CD8-positive, alpha-beta memory T cell (primary cell): ENCODE results near the gene MGAT4B. TPM values are rescaled to one million over a fixed set of nuclear protein-coding genes. Genes with fewer than 3 reads are reported as not detected.

ENCODE experiments used
- CTCF ChIA-PET: fragments of 350-600 bp; sonication (Branson Sonifier 250); formaldehyde crosslinking; loops from one replicate; lab custom pipeline; 2021; ENCODE audit warnings: antibody characterized with exemption; lab: Charles Lee
- POLR2A ChIA-PET: fragments of 350-600 bp; sonication (Branson Sonifier 250); formaldehyde crosslinking; loops from one replicate; lab custom pipeline; 2021; ENCODE audit warnings: antibody characterized with exemption; lab: Charles Lee
- DNase-seq, 5 donors: peaks; one replicate each; pipeline versions ENCODE4 v3.0.0 to v3.0.0-alpha.2; 2020 to 2022; ENCODE audit warnings: mixed read lengths in 1 of 5
- H3K27ac ChIP-seq: one replicate; pipeline ENCODE4 v1.7.0; 2013; ENCODE audit warnings: low read depth, mild to moderate bottlenecking, low read length, moderate library complexity
- H3K27me3 ChIP-seq: 2 replicates; pipeline ENCODE4 v1.7.0; 2013; ENCODE audit warnings: low read length, mild to moderate bottlenecking; ENCODE audit not compliant: insufficient read depth, poor library complexity, severe bottlenecking
- H3K36me3 ChIP-seq: 2 replicates; pipeline ENCODE4 v1.7.0; 2013; ENCODE audit warnings: mild to moderate bottlenecking, low read length, moderate library complexity; ENCODE audit not compliant: insufficient read depth
- H3K4me1 ChIP-seq: 2 replicates; pipeline ENCODE4 v1.7.0; 2013; ENCODE audit warnings: mild to moderate bottlenecking, low read length, moderate library complexity; ENCODE audit not compliant: insufficient read depth
- H3K4me3 ChIP-seq: 2 replicates; pipeline ENCODE4 v1.7.0; 2013; ENCODE audit warnings: mild to moderate bottlenecking, low read length
- H3K9me3 ChIP-seq: 2 replicates; pipeline ENCODE4 v1.7.0; 2013; ENCODE audit warnings: mild to moderate bottlenecking, low read length
- H3K27ac Mint-ChIP-seq, 8 donors: one replicate each; pipeline ENCODE4 v1.8.0; 2020 to 2021; ENCODE audit warnings: mixed read lengths in 8 of 8, mild to moderate bottlenecking in 6 of 8, inconsistent platforms in 3 of 8, moderate library complexity in 3 of 8
- H3K27me3 Mint-ChIP-seq, 2 donors: one replicate each; pipeline ENCODE4 v1.8.0; 2020 to 2021; ENCODE audit warnings: mixed read lengths in 2 of 2, mild to moderate bottlenecking in 1 of 2, moderate library complexity in 1 of 2
- H3K36me3 Mint-ChIP-seq, 3 donors: one replicate each; pipeline ENCODE4 v1.8.0; 2020 to 2021; ENCODE audit warnings: mixed read lengths in 3 of 3, inconsistent platforms in 1 of 3, mild to moderate bottlenecking in 1 of 3
- H3K4me1 Mint-ChIP-seq, 3 donors: one replicate each; pipeline ENCODE4 v1.8.0; 2020 to 2021; ENCODE audit warnings: mixed read lengths in 3 of 3, inconsistent platforms in 1 of 3, mild to moderate bottlenecking in 1 of 3
- H3K4me3 Mint-ChIP-seq, 7 donors: one replicate each; pipeline ENCODE4 v1.8.0; 2020 to 2021; ENCODE audit warnings: mixed read lengths in 7 of 7, mild to moderate bottlenecking in 6 of 7, moderate library complexity in 4 of 7, inconsistent platforms in 2 of 7
- H3K9me3 Mint-ChIP-seq, 5 donors: one replicate each; pipeline ENCODE4 v1.8.0; 2020 to 2022; ENCODE audit warnings: mixed read lengths in 5 of 5, mild to moderate bottlenecking in 3 of 5, moderate library complexity in 2 of 5, inconsistent platforms in 1 of 5
- polyA plus RNA-seq: library from polyadenylated mRNA; unstranded; fragments of 300-500 nt; fragmentation: Illumina TruSeq; gene quantifications from one replicate; pipeline ENCODE4 v1.2.3, GENCODE V29; 2021
- total RNA-seq, 2 experiments: library from RNA; stranded (reverse); gene quantifications; one replicate each; pipeline ENCODE4 v1.2.3, GENCODE V29; 2021

MGAT4B gene
- total and polyA plus RNA-seq, 3 experiments from 2014 or later, result 21.0 to 103 (median 94.0) TPM

GRCh38 chr5:179804555-179804947 lies 2.1 kb downstream of the MGAT4B start:
- ChIA-PET POLR2A (no interaction called here), CTCF (no interaction called here)
- Histone ChIP-seq H3K27me3 (no peaks in the 10 kb centered on the region), H3K27ac (no peak overlapping the region), H3K4me1 (peaks cover 33% of the 10 kb centered on the region), H3K36me3 (no peaks in the 10 kb centered on the region), H3K9me3 (no peaks in the 10 kb centered on the region), H3K4me3 (peak overlapping the region; percentile 24)
- DNase-seq, result no peak
- peak overlapping the region; percentile 82 to 95 (median 86) for H3K4me3 Mint-ChIP-seq
- peaks cover 3 to 17% (median 3%) of the 10 kb centered on the region in 3 donors for H3K36me3 Mint-ChIP-seq
- peaks cover 0 to 4% (median 0%) of the 10 kb centered on the region in 5 donors for H3K9me3 Mint-ChIP-seq
- H3K27me3 Mint-ChIP-seq, result no peaks in the 10 kb centered on the region
- peaks cover 27 to 38% (median 28%) of the 10 kb centered on the region in 3 donors for H3K4me1 Mint-ChIP-seq
- H3K27ac Mint-ChIP-seq, result peak overlapping the region in 4 of 8 donors; percentile 51 to 78 (median 73)

- Mint-ChIP-seq H3K4me3 (peak overlapping the region; percentile 82 to 95 (median 86)), H3K4me1 (peaks cover 27 to 38% (median 28%) of the 10 kb centered on the region in 3 donors), H3K27ac (peak overlapping the region in 7 of 8 donors; percentile 9 to 75 (median 36)), H3K27me3 (no peaks in the 10 kb centered on the region), H3K36me3 (peaks cover 3 to 23% (median 5%) of the 10 kb centered on the region in 3 donors), H3K9me3 (peaks cover 0 to 4% (median 0%) of the 10 kb centered on the region in 5 donors)
- Histone ChIP-seq H3K9me3 (no peaks in the 10 kb centered on the region), H3K27ac (no peak overlapping the region), H3K27me3 (no peaks in the 10 kb centered on the region), H3K4me3 (no peak overlapping the region), H3K4me1 (peaks cover 33% of the 10 kb centered on the region), H3K36me3 (peaks cover 1% of the 10 kb centered on the region)
- POLR2A ChIA-PET, result interaction anchor here (0.6 kb wide), 1 partner anchor 1057 kb away, joined by 3 read pairs; the partner anchor contains the start of gene ZFP62
- CTCF ChIA-PET, result interaction anchor here (0.9 to 2.5 kb wide), 2 partner anchors 14 to 104 kb away, joined by 3 to 37 read pairs; partner anchors contain the start of gene TBC1D9B
- DNase-seq, result peak in 2 of 5 donors; percentile 41 to 48
Observed at GRCh38 chr5:179803651-179804554, 2.8 kb downstream of the MGAT4B start.

GRCh38 chr5:179802950-179803562 lies 3.6 kb downstream of the MGAT4B start:
- no peak overlapping the region for H3K27ac Mint-ChIP-seq
- H3K9me3 Mint-ChIP-seq, result peaks cover 0 to 4% (median 0%) of the 10 kb centered on the region in 5 donors

GRCh38 chr5:179802207-179802883 lies 4.3 kb downstream of the MGAT4B start:
- H3K36me3 ChIP-seq, result peaks cover 9% of the 10 kb centered on the region
- no peak overlapping the region for H3K27ac ChIP-seq
- peaks cover 33% of the 10 kb centered on the region for H3K4me1 ChIP-seq
- no peaks in the 10 kb centered on the region for H3K27me3 ChIP-seq
- peaks cover 3 to 33% (median 5%) of the 10 kb centered on the region in 3 donors for H3K36me3 Mint-ChIP-seq
- H3K4me3 Mint-ChIP-seq, result peak overlapping the region in 2 of 7 donors; percentile 52 to 81
- peaks cover 0 to 4% (median 0%) of the 10 kb centered on the region in 5 donors for H3K9me3 Mint-ChIP-seq
- H3K4me1 Mint-ChIP-seq, result peaks cover 27 to 34% (median 28%) of the 10 kb centered on the region in 3 donors
- ChIA-PET POLR2A (interaction anchor here (0.9 to 1.2 kb wide), 4 partner anchors 17 to 102 kb away, joined by 3 to 5 read pairs (median 4); partner anchors contain the start of gene MAML1), CTCF (interaction anchor here (0.6 to 2.5 kb wide), 24 partner anchors 9 to 267 kb away, joined by 3 to 37 read pairs (median 4); partner anchors contain the start of genes LTC4S, SQSTM1 and TBC1D9B)
- no peaks in the 10 kb centered on the region for H3K27me3 Mint-ChIP-seq
- H3K27ac Mint-ChIP-seq, result peak overlapping the region in 2 of 8 donors; percentile 45 to 51
- DNase-seq, result no peak
- H3K9me3 ChIP-seq, result no peaks in the 10 kb centered on the region
- no peak overlapping the region for H3K4me3 ChIP-seq

More at GRCh38 chr5:179802950-179803562, 3.6 kb downstream of the MGAT4B start:
- H3K4me3 Mint-ChIP-seq, result peak overlapping the region in 3 of 7 donors; percentile 19 to 52 (median 48)
- no peak overlapping the region for H3K27ac ChIP-seq
- no peak overlapping the region for H3K4me3 ChIP-seq
- H3K4me1 Mint-ChIP-seq, result peaks cover 27 to 34% (median 28%) of the 10 kb centered on the region in 3 donors
- no peaks in the 10 kb centered on the region for H3K27me3 Mint-ChIP-seq
- no peaks in the 10 kb centered on the region for H3K9me3 ChIP-seq
- H3K27me3 ChIP-seq, result no peaks in the 10 kb centered on the region
- CTCF ChIA-PET, result interaction anchor here (0.9 to 2.5 kb wide), 11 partner anchors 9 to 104 kb away, joined by 3 to 37 read pairs (median 6); partner anchors contain the start of genes LTC4S, SQSTM1 and TBC1D9B
- peaks cover 33% of the 10 kb centered on the region for H3K4me1 ChIP-seq
- H3K36me3 Mint-ChIP-seq, result peaks cover 3 to 31% (median 5%) of the 10 kb centered on the region in 3 donors
- POLR2A ChIA-PET, result interaction anchor here (0.6 kb wide), 1 partner anchor 1058 kb away, joined by 3 read pairs; the partner anchor contains the start of gene ZFP62
- DNase-seq, result no peak
- H3K36me3 ChIP-seq, result peaks cover 9% of the 10 kb centered on the region

GRCh38 chr5:179801304-179802206 lies 5.1 kb downstream of the MGAT4B start:
- peak overlapping the region in 3 of 7 donors; percentile 48 to 81 (median 53) for H3K4me3 Mint-ChIP-seq
- Histone ChIP-seq H3K27me3 (no peaks in the 10 kb centered on the region), H3K9me3 (no peaks in the 10 kb centered on the region), H3K27ac (no peak overlapping the region), H3K36me3 (peaks cover 9% of the 10 kb centered on the region), H3K4me1 (peaks cover 36% of the 10 kb centered on the region), H3K4me3 (no peak overlapping the region)
- DNase-seq, result peak; percentile 63 to 85 (median 71)
- POLR2A ChIA-PET, result interaction anchor here (0.9 to 1.2 kb wide), 4 partner anchors 18 to 102 kb away, joined by 3 to 5 read pairs (median 4); partner anchors contain the start of gene MAML1
- peak overlapping the region in 5 of 8 donors; percentile 45 to 79 (median 59) for H3K27ac Mint-ChIP-seq
- H3K9me3 Mint-ChIP-seq, result peaks cover 0 to 4% (median 0%) of the 10 kb centered on the region in 5 donors
- peaks cover 3 to 39% (median 5%) of the 10 kb centered on the region in 3 donors for H3K36me3 Mint-ChIP-seq
- CTCF ChIA-PET, result interaction anchor here (0.6 to 2.5 kb wide), 24 partner anchors 8 to 268 kb away, joined by 3 to 37 read pairs (median 4); partner anchors contain the start of genes LTC4S, SQSTM1 and TBC1D9B
- H3K27me3 Mint-ChIP-seq, result no peaks in the 10 kb centered on the region
- H3K4me1 Mint-ChIP-seq, result peaks cover 30 to 39% (median 34%) of the 10 kb centered on the region in 3 donors

- DNase-seq, result no peak
- Mint-ChIP-seq H3K4me1 (peaks cover 30 to 39% (median 34%) of the 10 kb centered on the region in 3 donors), H3K36me3 (peaks cover 3 to 39% (median 5%) of the 10 kb centered on the region in 3 donors), H3K27me3 (no peaks in the 10 kb centered on the region), H3K9me3 (peaks cover 0 to 4% (median 0%) of the 10 kb centered on the region in 5 donors), H3K27ac (no peak overlapping the region), H3K4me3 (no peak overlapping the region)
- Histone ChIP-seq H3K9me3 (no peaks in the 10 kb centered on the region), H3K36me3 (peaks cover 9% of the 10 kb centered on the region), H3K27me3 (no peaks in the 10 kb centered on the region), H3K27ac (no peak overlapping the region), H3K4me1 (peaks cover 39% of the 10 kb centered on the region), H3K4me3 (no peak overlapping the region)
- ChIA-PET POLR2A (no interaction called here), CTCF (interaction anchor here (0.6 to 2.2 kb wide), 2 partner anchors 19 to 51 kb away, joined by 3 to 21 read pairs; partner anchors contain the start of gene SQSTM1)
Observed at GRCh38 chr5:179800696-179801201, 5.9 kb downstream of the MGAT4B start.
